WTC11 (cell line): ENCODE data around the gene PRKAR2A. TPM values are rescaled to one million over a fixed set of nuclear protein-coding genes. Genes with fewer than 3 reads are reported as not detected.
"Not testable (repeated sequence)": the region's sequence is repeated elsewhere in the genome, so short reads cannot be mapped to it uniquely, and the experiment has no call there.

Experiments used
- ATAC-seq: fragments of 200-7000 bp; cut with Tn5 transposase; 2 replicates; pipeline ENCODE4 v1.10.0; 2021; ENCODE audit warnings: mild to moderate bottlenecking, moderate library complexity
- CTCF ChIA-PET: fragments of 300-600 bp; sonication (Branson Sonifier 250); formaldehyde crosslinking; loops from one replicate; lab custom pipeline; 2021; ENCODE audit warnings: antibody characterized with exemption; lab: Charles Lee
- POLR2A ChIA-PET: fragments of 350-600 bp; sonication (Branson Sonifier 250); formaldehyde crosslinking; loops from one replicate; lab custom pipeline; 2021; ENCODE audit warnings: antibody characterized with exemption; lab: Charles Lee
- DNase-seq: peaks from one replicate; pipeline ENCODE4 v3.0.0; 2021; ENCODE audit warnings: low spot score
- H3K27ac Mint-ChIP-seq: 2 replicates; pipeline ENCODE4 v1.8.0; 2021; ENCODE audit warnings: mixed read lengths
- H3K27me3 Mint-ChIP-seq: 2 replicates; pipeline ENCODE4 v1.8.0; 2021; ENCODE audit warnings: low read depth, mild to moderate bottlenecking, moderate library complexity, mixed read lengths
- H3K36me3 Mint-ChIP-seq: 2 replicates; pipeline ENCODE4 v1.8.0; 2021; ENCODE audit warnings: mixed read lengths
- H3K4me1 Mint-ChIP-seq: 2 replicates; pipeline ENCODE4 v1.8.0; 2022; ENCODE audit warnings: mixed read lengths
- H3K4me3 Mint-ChIP-seq: 2 replicates; pipeline ENCODE4 v1.8.0; 2021; ENCODE audit warnings: mild to moderate bottlenecking, moderate library complexity, mixed read lengths
- H3K9me3 Mint-ChIP-seq: 2 replicates; pipeline ENCODE4 v1.8.0; 2021; ENCODE audit warnings: mixed read lengths
- ATF1 ChIP-seq: sonication (generic); formaldehyde crosslinking; IDR thresholded peaks from 2 replicates; pipeline ENCODE4 v1.8.1; 2023; ENCODE audit warnings: mild to moderate bottlenecking, moderate library complexity, missing genetic modification reagents
- NR3C1 ChIP-seq: sonication (generic); formaldehyde crosslinking; conservative IDR thresholded peaks from 2 replicates; pipeline ENCODE4 v1.8.1; 2023; ENCODE audit warnings: low read depth, mild to moderate bottlenecking, missing genetic modification reagents
- TCF7 ChIP-seq: sonication (generic); formaldehyde crosslinking; IDR thresholded peaks from 2 replicates; pipeline ENCODE4 v1.8.0; 2022; ENCODE audit warnings: mild to moderate bottlenecking, low read depth, missing genetic modification reagents, moderate library complexity
- TEAD4 ChIP-seq: sonication (generic); formaldehyde crosslinking; IDR thresholded peaks from 2 replicates; pipeline ENCODE4 v1.8.0; 2022; ENCODE audit warnings: mild to moderate bottlenecking, missing genetic modification reagents
- ZNF263 ChIP-seq: sonication (generic); formaldehyde crosslinking; IDR thresholded peaks from 2 replicates; pipeline ENCODE4 v1.8.1; 2022; ENCODE audit warnings: low read depth, mild to moderate bottlenecking, moderate library complexity, missing genetic modification reagents
- total RNA-seq: library from RNA; stranded (reverse); gene quantifications from 3 replicates; pipeline ENCODE4 v1.2.3, GENCODE V29; 2021
- TF ChIP-seq, protein P1 (sequence below): sonication (generic); formaldehyde crosslinking; IDR thresholded peaks from 2 replicates; pipeline ENCODE4 v1.8.0; 2022; ENCODE audit warnings: missing genetic modification reagents
- TF ChIP-seq, protein P2 (sequence below): sonication (generic); formaldehyde crosslinking; IDR thresholded peaks from 2 replicates; pipeline ENCODE4 v1.8.1; 2022; ENCODE audit warnings: missing genetic modification reagents, borderline replicate concordance
- TF ChIP-seq, protein P3 (sequence below): fragments of 200-600 bp; IDR thresholded peaks from 2 replicates; pipeline ENCODE4 v1.8.0; 2022; ENCODE audit warnings: antibody characterized with exemption
- TF ChIP-seq, protein P4 (sequence below): fragments of 250-450 bp; sonication (Bioruptor Pico); IDR thresholded peaks from 2 replicates; pipeline ENCODE4 v1.9.0; 2021; ENCODE audit warnings: mild to moderate bottlenecking
- TF ChIP-seq, protein P5 (sequence below): sonication (generic); formaldehyde crosslinking; IDR thresholded peaks from 2 replicates; pipeline ENCODE4 v1.8.1; 2023; ENCODE audit warnings: mild to moderate bottlenecking, missing genetic modification reagents, moderate library complexity
- TF ChIP-seq, protein P6 (sequence below): sonication (generic); formaldehyde crosslinking; IDR thresholded peaks from 2 replicates; pipeline ENCODE4 v1.8.0; 2022; ENCODE audit warnings: mild to moderate bottlenecking, missing genetic modification reagents

Gene PRKAR2A
- total RNA-seq, 1 experiment from 2014 or later: 57.2 TPM

DNA sequence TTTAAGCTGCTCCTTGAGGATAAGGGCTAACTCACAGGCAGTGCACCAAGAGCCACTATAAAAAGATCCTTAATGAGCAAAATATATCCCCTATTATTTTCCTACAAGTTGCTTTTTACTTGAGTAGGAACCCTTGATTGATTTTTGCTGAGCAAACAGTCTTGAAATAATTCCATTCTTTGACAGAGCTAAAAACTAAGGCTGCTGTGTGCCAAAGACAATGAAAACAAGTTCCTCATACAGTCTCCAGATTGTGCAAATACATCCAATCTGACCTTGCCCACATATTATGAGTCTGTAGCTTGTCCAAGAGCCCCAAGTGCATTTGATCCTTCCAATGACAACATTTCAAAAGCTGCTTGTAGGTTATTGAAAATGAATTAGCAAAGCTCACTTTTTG is 15.0 kb downstream of the PRKAR2A start (continued):
- TF ChIP-seq, protein P1, sequence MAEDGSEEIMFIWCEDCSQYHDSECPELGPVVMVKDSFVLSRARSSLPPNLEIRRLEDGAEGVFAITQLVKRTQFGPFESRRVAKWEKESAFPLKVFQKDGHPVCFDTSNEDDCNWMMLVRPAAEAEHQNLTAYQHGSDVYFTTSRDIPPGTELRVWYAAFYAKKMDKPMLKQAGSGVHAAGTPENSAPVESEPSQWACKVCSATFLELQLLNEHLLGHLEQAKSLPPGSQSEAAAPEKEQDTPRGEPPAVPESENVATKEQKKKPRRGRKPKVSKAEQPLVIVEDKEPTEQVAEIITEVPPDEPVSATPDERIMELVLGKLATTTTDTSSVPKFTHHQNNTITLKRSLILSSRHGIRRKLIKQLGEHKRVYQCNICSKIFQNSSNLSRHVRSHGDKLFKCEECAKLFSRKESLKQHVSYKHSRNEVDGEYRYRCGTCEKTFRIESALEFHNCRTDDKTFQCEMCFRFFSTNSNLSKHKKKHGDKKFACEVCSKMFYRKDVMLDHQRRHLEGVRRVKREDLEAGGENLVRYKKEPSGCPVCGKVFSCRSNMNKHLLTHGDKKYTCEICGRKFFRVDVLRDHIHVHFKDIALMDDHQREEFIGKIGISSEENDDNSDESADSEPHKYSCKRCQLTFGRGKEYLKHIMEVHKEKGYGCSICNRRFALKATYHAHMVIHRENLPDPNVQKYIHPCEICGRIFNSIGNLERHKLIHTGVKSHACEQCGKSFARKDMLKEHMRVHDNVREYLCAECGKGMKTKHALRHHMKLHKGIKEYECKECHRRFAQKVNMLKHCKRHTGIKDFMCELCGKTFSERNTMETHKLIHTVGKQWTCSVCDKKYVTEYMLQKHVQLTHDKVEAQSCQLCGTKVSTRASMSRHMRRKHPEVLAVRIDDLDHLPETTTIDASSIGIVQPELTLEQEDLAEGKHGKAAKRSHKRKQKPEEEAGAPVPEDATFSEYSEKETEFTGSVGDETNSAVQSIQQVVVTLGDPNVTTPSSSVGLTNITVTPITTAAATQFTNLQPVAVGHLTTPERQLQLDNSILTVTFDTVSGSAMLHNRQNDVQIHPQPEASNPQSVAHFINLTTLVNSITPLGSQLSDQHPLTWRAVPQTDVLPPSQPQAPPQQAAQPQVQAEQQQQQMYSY: no peak
- TF ChIP-seq, protein P2, sequence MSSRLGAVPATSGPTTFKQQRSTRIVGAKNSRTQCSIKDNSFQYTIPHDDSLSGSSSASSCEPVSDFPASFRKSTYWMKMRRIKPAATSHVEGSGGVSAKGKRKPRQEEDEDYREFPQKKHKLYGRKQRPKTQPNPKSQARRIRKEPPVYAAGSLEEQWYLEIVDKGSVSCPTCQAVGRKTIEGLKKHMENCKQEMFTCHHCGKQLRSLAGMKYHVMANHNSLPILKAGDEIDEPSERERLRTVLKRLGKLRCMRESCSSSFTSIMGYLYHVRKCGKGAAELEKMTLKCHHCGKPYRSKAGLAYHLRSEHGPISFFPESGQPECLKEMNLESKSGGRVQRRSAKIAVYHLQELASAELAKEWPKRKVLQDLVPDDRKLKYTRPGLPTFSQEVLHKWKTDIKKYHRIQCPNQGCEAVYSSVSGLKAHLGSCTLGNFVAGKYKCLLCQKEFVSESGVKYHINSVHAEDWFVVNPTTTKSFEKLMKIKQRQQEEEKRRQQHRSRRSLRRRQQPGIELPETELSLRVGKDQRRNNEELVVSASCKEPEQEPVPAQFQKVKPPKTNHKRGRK (CRISPR knock-in tag): no peak
- TF ChIP-seq TCF7 (CRISPR knock-in tag): no peak
- TF ChIP-seq NR3C1 (CRISPR knock-in tag): no peak
- no peak for TF ChIP-seq ATF1 (CRISPR knock-in tag)

DNA sequence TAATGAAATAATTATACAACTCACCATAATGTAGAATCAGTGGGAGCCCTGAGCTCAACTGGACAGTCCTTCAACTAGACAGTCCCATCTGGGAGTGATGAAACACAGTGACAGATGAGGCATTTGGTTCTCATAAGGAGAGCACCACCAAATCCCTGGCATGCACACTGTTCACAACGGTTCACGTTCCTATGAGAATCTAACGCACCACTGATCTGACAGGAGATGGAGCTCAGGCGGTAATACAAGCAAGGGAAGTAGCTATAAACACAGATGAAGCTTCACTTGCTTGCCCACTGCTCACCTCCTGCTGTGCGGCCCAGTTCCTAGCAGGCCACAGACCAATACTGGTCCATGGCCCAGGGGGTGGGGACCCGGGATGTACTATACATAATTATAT is 17.0 kb downstream of the PRKAR2A start:
- POLR2A ChIA-PET: no interaction called here
- Mint-ChIP-seq H3K4me3 (no peak overlapping the region), H3K27ac (no peak overlapping the region), H3K9me3 (no peaks in the 10 kb centered on the region), H3K27me3 (no peaks in the 10 kb centered on the region), H3K4me1 (peaks cover 5% of the 10 kb centered on the region; the same call in 1 of the 2 replicates), H3K36me3 (no peaks in the 10 kb centered on the region)
- CTCF ChIA-PET: no interaction called here
- no peak for ATAC-seq
- no peak for DNase-seq
- TF ChIP-seq, protein P3, sequence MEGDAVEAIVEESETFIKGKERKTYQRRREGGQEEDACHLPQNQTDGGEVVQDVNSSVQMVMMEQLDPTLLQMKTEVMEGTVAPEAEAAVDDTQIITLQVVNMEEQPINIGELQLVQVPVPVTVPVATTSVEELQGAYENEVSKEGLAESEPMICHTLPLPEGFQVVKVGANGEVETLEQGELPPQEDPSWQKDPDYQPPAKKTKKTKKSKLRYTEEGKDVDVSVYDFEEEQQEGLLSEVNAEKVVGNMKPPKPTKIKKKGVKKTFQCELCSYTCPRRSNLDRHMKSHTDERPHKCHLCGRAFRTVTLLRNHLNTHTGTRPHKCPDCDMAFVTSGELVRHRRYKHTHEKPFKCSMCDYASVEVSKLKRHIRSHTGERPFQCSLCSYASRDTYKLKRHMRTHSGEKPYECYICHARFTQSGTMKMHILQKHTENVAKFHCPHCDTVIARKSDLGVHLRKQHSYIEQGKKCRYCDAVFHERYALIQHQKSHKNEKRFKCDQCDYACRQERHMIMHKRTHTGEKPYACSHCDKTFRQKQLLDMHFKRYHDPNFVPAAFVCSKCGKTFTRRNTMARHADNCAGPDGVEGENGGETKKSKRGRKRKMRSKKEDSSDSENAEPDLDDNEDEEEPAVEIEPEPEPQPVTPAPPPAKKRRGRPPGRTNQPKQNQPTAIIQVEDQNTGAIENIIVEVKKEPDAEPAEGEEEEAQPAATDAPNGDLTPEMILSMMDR: no peak
- TF ChIP-seq TEAD4 (CRISPR knock-in tag) (no peak), ZNF263 (CRISPR knock-in tag) (no peak)
- TF ChIP-seq, protein P1: no peak
- TF ChIP-seq, protein P4, sequence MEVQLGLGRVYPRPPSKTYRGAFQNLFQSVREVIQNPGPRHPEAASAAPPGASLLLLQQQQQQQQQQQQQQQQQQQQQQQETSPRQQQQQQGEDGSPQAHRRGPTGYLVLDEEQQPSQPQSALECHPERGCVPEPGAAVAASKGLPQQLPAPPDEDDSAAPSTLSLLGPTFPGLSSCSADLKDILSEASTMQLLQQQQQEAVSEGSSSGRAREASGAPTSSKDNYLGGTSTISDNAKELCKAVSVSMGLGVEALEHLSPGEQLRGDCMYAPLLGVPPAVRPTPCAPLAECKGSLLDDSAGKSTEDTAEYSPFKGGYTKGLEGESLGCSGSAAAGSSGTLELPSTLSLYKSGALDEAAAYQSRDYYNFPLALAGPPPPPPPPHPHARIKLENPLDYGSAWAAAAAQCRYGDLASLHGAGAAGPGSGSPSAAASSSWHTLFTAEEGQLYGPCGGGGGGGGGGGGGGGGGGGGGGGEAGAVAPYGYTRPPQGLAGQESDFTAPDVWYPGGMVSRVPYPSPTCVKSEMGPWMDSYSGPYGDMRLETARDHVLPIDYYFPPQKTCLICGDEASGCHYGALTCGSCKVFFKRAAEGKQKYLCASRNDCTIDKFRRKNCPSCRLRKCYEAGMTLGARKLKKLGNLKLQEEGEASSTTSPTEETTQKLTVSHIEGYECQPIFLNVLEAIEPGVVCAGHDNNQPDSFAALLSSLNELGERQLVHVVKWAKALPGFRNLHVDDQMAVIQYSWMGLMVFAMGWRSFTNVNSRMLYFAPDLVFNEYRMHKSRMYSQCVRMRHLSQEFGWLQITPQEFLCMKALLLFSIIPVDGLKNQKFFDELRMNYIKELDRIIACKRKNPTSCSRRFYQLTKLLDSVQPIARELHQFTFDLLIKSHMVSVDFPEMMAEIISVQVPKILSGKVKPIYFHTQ (CRISPR knock-in tag): no peak
- TF ChIP-seq, protein P5, sequence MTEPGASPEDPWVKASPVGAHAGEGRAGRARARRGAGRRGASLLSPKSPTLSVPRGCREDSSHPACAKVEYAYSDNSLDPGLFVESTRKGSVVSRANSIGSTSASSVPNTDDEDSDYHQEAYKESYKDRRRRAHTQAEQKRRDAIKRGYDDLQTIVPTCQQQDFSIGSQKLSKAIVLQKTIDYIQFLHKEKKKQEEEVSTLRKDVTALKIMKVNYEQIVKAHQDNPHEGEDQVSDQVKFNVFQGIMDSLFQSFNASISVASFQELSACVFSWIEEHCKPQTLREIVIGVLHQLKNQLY (CRISPR knock-in tag): no peak
- TF ChIP-seq, protein P6, sequence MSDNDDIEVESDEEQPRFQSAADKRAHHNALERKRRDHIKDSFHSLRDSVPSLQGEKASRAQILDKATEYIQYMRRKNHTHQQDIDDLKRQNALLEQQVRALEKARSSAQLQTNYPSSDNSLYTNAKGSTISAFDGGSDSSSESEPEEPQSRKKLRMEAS: no peak

DNA sequence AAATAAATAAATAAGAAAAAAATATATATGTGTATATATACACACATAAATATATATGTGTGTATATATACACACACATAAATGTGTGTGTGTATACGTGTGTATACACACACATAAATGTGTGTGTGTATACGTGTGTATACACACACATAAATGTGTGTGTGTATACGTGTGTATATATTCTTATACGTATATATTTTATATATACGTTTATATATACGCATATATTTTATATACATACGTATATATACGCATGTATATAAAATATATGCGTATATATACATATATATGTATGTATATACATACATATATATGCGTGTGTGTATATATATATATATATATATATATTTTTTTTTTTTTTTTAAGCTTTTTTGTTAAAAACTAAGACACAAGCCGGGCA is 18.1 kb downstream of the PRKAR2A start:
- CTCF ChIA-PET: interaction anchor here (1.0 kb wide), 1 partner anchor 90 kb away, joined by 3 read pairs; no protein-coding TSS in a partner anchor
- H3K27ac Mint-ChIP-seq, H3K4me1 Mint-ChIP-seq, H3K27me3 Mint-ChIP-seq, H3K4me3 Mint-ChIP-seq, DNase-seq, ATAC-seq, POLR2A ChIA-PET, H3K9me3 Mint-ChIP-seq, H3K36me3 Mint-ChIP-seq: not testable (repeated sequence)

DNA sequence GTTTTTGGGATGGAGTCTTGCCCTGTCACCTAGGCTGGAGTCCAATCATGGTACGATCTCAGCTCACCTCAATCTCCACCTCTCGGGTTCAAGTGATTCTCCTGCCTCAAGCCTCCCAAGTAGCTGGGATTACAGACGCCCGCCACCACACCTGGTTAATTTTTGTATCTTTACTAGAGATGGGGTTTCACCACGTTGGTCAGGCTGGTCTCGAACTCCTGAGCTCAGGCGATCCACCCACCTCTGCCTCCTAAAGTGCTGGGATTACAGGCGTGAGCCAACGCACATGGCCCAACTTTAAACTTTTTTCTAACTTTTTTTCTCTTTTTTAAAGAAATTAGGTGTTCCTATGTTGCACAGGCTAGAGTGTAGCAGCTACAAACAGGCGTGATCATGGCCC is 19.8 kb downstream of the PRKAR2A start:
- DNase-seq, ATAC-seq, H3K27me3 Mint-ChIP-seq, H3K27ac Mint-ChIP-seq, H3K9me3 Mint-ChIP-seq, POLR2A ChIA-PET, H3K36me3 Mint-ChIP-seq, H3K4me1 Mint-ChIP-seq, H3K4me3 Mint-ChIP-seq: not testable (repeated sequence)
- CTCF ChIA-PET: interaction anchor here (0.6 to 1.1 kb wide), 3 partner anchors 104 to 192 kb away, joined by 3 to 5 read pairs (median 4); no protein-coding TSS in a partner anchor
